KMS-11 (cell line): ENCODE data around the gene SERINC3.

Source experiments
- H2AFZ ChIP-seq: fragments of 200-600 bp; sonication (generic); 2 replicates; pipeline ENCODE4 v1.6.1; 2016; ENCODE audit warnings: antibody characterized with exemption, mixed run types, low read depth
- H3K27ac ChIP-seq: fragments of 200-600 bp; sonication (generic); 2 replicates; pipeline ENCODE4 v1.6.1; 2016; ENCODE audit warnings: mild to moderate bottlenecking, mixed run types
- H3K27me3 ChIP-seq: fragments of 200-600 bp; sonication (generic); 2 replicates; pipeline ENCODE4 v1.6.1; 2017; ENCODE audit warnings: mild to moderate bottlenecking, low read depth, mixed run types, moderate library complexity; ENCODE audit not compliant: insufficient read depth
- H3K36me3 ChIP-seq: fragments of 200-600 bp; sonication (generic); 2 replicates; pipeline ENCODE4 v1.6.1; 2017; ENCODE audit warnings: mild to moderate bottlenecking, mixed run types; ENCODE audit not compliant: insufficient read depth
- H3K4me1 ChIP-seq: fragments of 200-600 bp; sonication (generic); 2 replicates; pipeline ENCODE4 v1.6.1; 2016; ENCODE audit warnings: mild to moderate bottlenecking, low read depth, mixed run types; ENCODE audit not compliant: poor library complexity, severe bottlenecking
- H3K4me2 ChIP-seq: fragments of 200-600 bp; sonication (generic); 2 replicates; pipeline ENCODE4 v1.7.0; 2016; ENCODE audit warnings: mild to moderate bottlenecking, mixed run types
- H3K4me3 ChIP-seq: fragments of 200-600 bp; sonication (generic); IDR thresholded peaks from 2 replicates; pipeline ENCODE4 v1.6.1; 2017; ENCODE audit warnings: low read depth, low read length, mixed read lengths; ENCODE audit not compliant: insufficient read depth
- H3K79me2 ChIP-seq: fragments of 200-600 bp; sonication (generic); 2 replicates; pipeline ENCODE4 v1.6.1; 2016; ENCODE audit warnings: low read depth, mixed run types; ENCODE audit not compliant: insufficient read depth
- H3K9ac ChIP-seq: fragments of 200-600 bp; sonication (generic); 2 replicates; pipeline ENCODE4 v1.6.1; 2016; ENCODE audit warnings: mild to moderate bottlenecking, mixed run types
- H4K20me1 ChIP-seq: fragments of 200-600 bp; sonication (generic); 2 replicates; pipeline ENCODE4 v1.6.1; 2016; ENCODE audit warnings: mild to moderate bottlenecking, mixed run types; ENCODE audit not compliant: insufficient read depth
- CTCF ChIP-seq: fragments of 200-600 bp; sonication (generic); conservative IDR thresholded peaks from 2 replicates; pipeline ENCODE4 v1.6.1; 2017; ENCODE audit warnings: low read depth, mild to moderate bottlenecking, antibody characterized with exemption, low read length, moderate library complexity, mixed read lengths

SERINC3 gene

GRCh38 chr20:44540834-44541233 lies 19.0 kb upstream of the SERINC3 start:
- no peak for TF ChIP-seq CTCF
- H3K4me2 ChIP-seq: no peak overlapping the region
- H4K20me1 ChIP-seq: no peaks in the 10 kb centered on the region
- no peaks in the 10 kb centered on the region for H3K79me2 ChIP-seq
- H3K27ac ChIP-seq: no peak overlapping the region
- H3K4me3 ChIP-seq: no peak overlapping the region
- no peaks in the 10 kb centered on the region for H3K4me1 ChIP-seq
- no peaks in the 10 kb centered on the region for H3K27me3 ChIP-seq
- no peaks in the 10 kb centered on the region for H3K36me3 ChIP-seq
- no peak overlapping the region for H2AFZ ChIP-seq
- H3K9ac ChIP-seq: no peak overlapping the region

GRCh38 chr20:44537993-44538392 lies 16.1 kb upstream of the SERINC3 start:
- Histone ChIP-seq H3K79me2 (no peaks in the 10 kb centered on the region), H3K27ac (no peak overlapping the region), H3K36me3 (no peaks in the 10 kb centered on the region), H3K4me2 (no peak overlapping the region), H3K27me3 (no peaks in the 10 kb centered on the region), H2AFZ (no peak overlapping the region), H4K20me1 (no peaks in the 10 kb centered on the region), H3K4me1 (no peaks in the 10 kb centered on the region), H3K4me3 (no peak overlapping the region), H3K9ac (no peak overlapping the region)
- TF ChIP-seq CTCF: no peak

- Histone ChIP-seq H3K4me3 (no peak overlapping the region), H3K4me2 (no peak overlapping the region), H3K36me3 (no peaks in the 10 kb centered on the region), H3K9ac (no peak overlapping the region), H3K79me2 (no peaks in the 10 kb centered on the region), H2AFZ (no peak overlapping the region), H3K27ac (no peak overlapping the region), H3K4me1 (peaks cover 11% of the 10 kb centered on the region), H3K27me3 (no peaks in the 10 kb centered on the region), H4K20me1 (no peaks in the 10 kb centered on the region)
- no peak for TF ChIP-seq CTCF
These were observed 14.3 kb upstream of the SERINC3 start for GRCh38 chr20:44536175-44536574.

- TF ChIP-seq CTCF: no peak
- Histone ChIP-seq H3K4me3 (no peak overlapping the region), H3K36me3 (no peaks in the 10 kb centered on the region), H3K27ac (no peak overlapping the region), H4K20me1 (no peaks in the 10 kb centered on the region), H2AFZ (no peak overlapping the region), H3K79me2 (no peaks in the 10 kb centered on the region), H3K4me1 (peaks cover 16% of the 10 kb centered on the region), H3K9ac (no peak overlapping the region), H3K4me2 (no peak overlapping the region), H3K27me3 (no peaks in the 10 kb centered on the region)
These were observed 12.1 kb upstream of the SERINC3 start for GRCh38 chr20:44533928-44534327.

- H3K79me2 ChIP-seq: no peaks in the 10 kb centered on the region
- no peaks in the 10 kb centered on the region for H4K20me1 ChIP-seq
- no peak for TF ChIP-seq CTCF
- no peak overlapping the region for H3K27ac ChIP-seq
- no peaks in the 10 kb centered on the region for H3K36me3 ChIP-seq
- peaks cover 16% of the 10 kb centered on the region for H3K4me1 ChIP-seq
- no peak overlapping the region for H2AFZ ChIP-seq
- no peak overlapping the region for H3K4me3 ChIP-seq
- H3K9ac ChIP-seq: no peak overlapping the region
- H3K27me3 ChIP-seq: no peaks in the 10 kb centered on the region
- no peak overlapping the region for H3K4me2 ChIP-seq
These were observed 11.1 kb upstream of the SERINC3 start for GRCh38 chr20:44532981-44533331.
